GM20000 (cell line): ENCODE measurements around the gene CNGA1.
A peak's percentile ranks its signal among the peaks of the same experiment; 100 is the strongest.

Experiments used
- DNase-seq: peaks from one replicate; pipeline ENCODE4 v3.0.0; 2012; ENCODE audit warnings: low spot score
- TF ChIP-seq, protein P1 (sequence below): IDR thresholded peaks from 2 replicates; pipeline ENCODE4 v1.5.1; 2012; ENCODE audit warnings: mild to moderate bottlenecking, control low read depth; ENCODE audit errors: extremely low read depth, missing control alignments

Gene CNGA1

GRCh38 chr4:48031802-48032525 is 15.5 kb upstream of the CNGA1 start:
- no peak for DNase-seq
- TF ChIP-seq, protein P1, sequence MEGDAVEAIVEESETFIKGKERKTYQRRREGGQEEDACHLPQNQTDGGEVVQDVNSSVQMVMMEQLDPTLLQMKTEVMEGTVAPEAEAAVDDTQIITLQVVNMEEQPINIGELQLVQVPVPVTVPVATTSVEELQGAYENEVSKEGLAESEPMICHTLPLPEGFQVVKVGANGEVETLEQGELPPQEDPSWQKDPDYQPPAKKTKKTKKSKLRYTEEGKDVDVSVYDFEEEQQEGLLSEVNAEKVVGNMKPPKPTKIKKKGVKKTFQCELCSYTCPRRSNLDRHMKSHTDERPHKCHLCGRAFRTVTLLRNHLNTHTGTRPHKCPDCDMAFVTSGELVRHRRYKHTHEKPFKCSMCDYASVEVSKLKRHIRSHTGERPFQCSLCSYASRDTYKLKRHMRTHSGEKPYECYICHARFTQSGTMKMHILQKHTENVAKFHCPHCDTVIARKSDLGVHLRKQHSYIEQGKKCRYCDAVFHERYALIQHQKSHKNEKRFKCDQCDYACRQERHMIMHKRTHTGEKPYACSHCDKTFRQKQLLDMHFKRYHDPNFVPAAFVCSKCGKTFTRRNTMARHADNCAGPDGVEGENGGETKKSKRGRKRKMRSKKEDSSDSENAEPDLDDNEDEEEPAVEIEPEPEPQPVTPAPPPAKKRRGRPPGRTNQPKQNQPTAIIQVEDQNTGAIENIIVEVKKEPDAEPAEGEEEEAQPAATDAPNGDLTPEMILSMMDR, result no peak

DNA sequence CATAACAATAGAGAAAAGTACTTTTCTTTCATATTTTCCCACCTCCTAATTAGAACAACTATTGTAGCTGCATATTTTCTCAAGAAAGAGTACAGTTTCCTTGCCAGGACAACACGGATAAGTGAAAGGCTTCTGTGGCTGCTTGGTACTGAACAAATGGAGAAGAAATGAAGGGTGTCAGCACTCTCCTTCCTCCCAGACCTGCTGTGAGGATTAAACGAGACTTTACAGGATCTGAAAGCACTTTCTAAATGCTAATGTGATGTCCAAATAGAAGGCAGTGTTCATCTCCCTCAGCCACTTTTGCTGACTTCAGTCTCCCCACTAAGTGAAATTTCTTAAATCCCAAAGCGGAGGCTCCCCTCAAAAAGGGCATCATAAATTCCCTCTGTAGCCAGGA is 14.0 kb upstream of the CNGA1 start:
- TF ChIP-seq, protein P1, result no peak
- no peak for DNase-seq

- DNase-seq, result no peak
- TF ChIP-seq, protein P1, result no peak
Measured at GRCh38 chr4:48028696-48029095, 12.2 kb upstream of the CNGA1 start.

DNA sequence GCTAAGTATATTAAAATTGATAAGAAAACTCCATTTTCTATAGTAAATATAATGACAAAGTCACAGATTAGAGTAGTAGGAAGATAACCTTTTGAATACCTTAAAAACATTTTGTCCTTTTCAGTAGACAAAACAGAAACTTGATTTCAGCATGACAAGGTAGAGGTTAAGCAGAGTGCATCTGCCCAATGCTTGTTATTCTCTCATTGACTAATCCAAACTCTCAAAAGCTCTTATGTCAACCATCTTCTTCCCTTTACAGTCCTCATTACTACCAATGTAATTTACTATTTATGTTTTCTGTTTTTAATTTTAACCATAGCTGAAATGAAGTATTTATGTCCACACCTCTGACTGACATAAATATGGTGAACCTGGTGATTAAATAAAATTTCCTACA is 11.2 kb upstream of the CNGA1 start:
- TF ChIP-seq, protein P1, result no peak
- peak; percentile 48 for DNase-seq

GRCh38 chr4:48025005-48025404 is 8.5 kb upstream of the CNGA1 start:
- TF ChIP-seq, protein P1, result no peak
- no peak for DNase-seq

DNA sequence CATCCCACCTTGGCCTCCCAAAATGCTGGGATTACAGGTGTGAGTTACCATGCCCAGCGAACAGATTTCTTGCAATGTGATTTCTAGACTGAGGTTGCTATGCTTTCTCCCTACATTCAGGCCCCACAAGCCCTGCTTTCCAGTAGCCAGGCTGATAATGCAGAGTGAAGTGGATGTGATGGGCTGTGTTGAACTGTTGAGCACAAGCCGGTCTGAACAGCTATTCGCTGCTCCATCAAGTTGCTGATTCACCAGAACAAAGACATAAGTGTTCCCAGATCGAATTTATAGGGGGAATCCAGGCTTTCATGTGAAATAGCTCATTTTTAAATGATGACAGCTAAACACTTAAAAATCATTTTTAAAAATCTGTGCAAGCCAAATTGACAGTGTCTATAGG is 8.0 kb upstream of the CNGA1 start:
- DNase-seq, result no peak
- TF ChIP-seq, protein P1, result no peak

GRCh38 chr4:48022192-48022799 is 5.8 kb upstream of the CNGA1 start:
- DNase-seq, result no peak
- TF ChIP-seq, protein P1, result no peak
